HG03095 (cell line): ENCODE measurements around the gene ANO2.

ENCODE experiments used
- ATAC-seq: cut with Tn5 transposase; IDR thresholded peaks from one replicate; pipeline ENCODE4 v1.9.1; 2021; ENCODE audit warnings: moderate library complexity; ENCODE audit not compliant: unreplicated experiment

Gene ANO2

DNA sequence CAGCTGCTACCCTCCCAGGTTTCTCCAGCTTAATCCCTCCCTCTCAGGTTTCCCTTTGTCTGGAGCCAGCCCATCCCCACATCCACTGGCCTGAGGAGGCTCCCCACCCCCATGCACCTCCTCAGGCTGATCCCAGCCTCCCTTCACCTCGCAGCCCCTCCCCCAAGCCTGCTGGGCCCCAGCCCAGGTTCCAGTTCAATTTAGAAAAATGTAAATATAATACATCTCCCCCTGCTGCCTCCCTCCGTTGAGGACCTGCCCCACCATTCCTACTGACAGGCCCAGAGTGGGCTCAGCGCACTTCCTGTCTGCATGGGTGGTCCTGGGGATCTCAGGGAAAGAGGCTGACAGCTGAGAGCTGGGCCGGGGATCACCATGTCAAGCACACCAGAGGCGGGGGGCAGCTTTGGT is 357.3 kb downstream of the ANO2 start:
- no peak for ATAC-seq

- ATAC-seq = no peak
These were observed 358.9 kb downstream of the ANO2 start for GRCh38 chr12:5586201-5586600.

- no peak for ATAC-seq
These were observed 359.9 kb downstream of the ANO2 start for GRCh38 chr12:5585178-5585577.

- ATAC-seq = no peak
These were observed 360.5 kb downstream of the ANO2 start for GRCh38 chr12:5584412-5585175.

DNA sequence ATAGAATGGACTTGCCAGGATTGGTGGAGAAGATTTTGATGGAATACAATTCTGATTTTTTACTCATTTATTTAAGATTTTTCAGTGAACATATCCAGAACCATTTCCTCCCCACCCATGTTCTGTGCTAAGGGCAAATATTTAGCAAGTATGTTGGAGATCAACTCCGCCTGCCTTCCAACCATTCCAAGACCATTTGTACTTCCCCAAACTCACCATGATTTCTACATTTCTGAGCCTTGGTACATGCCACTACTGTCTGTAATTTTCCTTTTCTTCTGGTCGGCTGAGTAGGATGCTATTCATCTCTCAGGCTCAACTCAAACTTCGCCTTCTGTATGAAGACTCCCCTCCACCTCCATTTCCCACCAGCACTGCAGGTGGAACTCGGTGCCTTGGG is 362.5 kb downstream of the ANO2 start:
- ATAC-seq = no peak

GRCh38 chr12:5582018-5582417 is 363.0 kb downstream of the ANO2 start:
- no peak for ATAC-seq

DNA sequence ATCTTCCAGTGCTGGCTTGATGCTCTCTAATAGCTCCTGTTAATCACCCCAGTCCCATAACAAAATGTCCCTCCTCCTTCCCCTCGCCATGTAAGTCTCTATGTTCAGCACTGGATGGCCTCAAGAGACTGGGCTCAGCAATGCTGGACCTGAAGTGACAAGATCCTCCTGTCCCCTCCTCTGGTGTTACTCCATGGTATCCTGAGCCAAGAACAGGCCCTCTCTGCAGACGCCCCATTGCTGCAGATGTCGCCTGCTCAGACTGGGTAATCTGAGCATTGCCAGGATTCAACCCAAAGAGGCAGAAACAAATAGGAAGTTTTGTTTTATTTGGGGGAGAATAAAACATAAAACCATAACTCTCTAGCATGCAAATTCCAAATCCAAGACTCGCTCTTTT is 363.4 kb downstream of the ANO2 start:
- no peak for ATAC-seq

DNA sequence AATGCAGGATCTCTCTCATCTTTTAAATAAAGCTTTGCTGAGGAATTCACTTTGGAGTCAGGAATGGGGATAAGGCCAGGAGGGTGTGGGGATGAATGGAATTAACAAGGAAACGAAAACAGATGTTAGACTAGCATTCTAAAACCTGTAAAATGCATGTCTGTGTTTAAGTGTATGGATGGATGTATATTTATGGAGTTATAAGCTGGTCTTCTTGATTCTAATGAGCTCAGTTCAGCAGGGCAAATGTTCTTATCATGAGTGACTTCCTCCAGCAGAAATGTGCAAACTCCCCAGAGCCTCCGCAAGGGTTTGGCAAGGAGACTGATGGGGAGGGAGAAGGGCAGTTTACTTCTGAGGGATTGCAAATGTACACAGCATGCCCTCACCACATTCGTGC is 364.0 kb downstream of the ANO2 start:
- ATAC-seq = no peak

GRCh38 chr12:5578775-5579174 is 366.3 kb downstream of the ANO2 start:
- no peak for ATAC-seq

- no peak for ATAC-seq
These were observed 367.3 kb downstream of the ANO2 start for GRCh38 chr12:5577741-5578140.

- no peak for ATAC-seq
These were observed 367.8 kb downstream of the ANO2 start for GRCh38 chr12:5577211-5577612.

DNA sequence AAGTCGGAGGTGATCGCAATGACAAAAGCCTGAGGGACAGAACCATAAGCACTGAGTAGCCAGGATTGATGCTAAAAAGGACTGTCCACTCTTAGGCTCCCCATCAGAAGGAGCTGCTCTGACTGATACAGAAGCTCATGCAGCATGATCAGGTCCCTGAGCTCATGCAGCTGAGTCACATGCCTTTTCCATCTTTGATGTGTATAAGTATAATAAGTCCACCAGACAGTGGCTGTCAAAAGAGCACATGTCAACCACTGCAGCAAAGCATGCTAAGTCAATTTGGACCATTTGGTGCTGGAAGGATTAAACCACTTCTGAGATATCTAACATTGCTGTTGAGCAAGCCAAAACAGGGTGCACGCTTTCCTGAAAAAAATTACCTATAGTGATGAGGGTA is 369.1 kb downstream of the ANO2 start:
- no peak for ATAC-seq

- no peak for ATAC-seq
These were observed 369.8 kb downstream of the ANO2 start for GRCh38 chr12:5575232-5575631.

GRCh38 chr12:5573390-5573789 is 371.7 kb downstream of the ANO2 start:
- ATAC-seq = no peak

- ATAC-seq = no peak
These were observed 373.9 kb downstream of the ANO2 start for GRCh38 chr12:5571115-5571514.

DNA sequence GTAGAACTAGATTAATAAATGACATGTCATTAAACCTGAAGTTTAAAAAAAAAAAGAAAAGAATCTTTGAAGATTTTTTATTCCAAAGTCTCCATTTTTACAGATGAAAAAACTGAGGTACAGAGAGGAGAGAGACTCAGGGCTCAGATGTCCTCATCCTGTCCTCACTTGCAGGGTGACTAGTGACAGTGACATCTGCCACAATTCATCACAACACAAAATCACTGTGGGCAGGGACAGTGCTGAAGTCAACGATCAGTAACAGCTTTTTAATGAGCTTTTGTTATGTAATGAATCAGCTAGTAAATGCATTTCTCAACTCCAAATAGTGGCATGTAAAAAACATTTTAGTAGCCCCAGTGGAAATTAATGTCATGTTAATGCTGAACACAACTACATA is 374.6 kb downstream of the ANO2 start:
- no peak for ATAC-seq

DNA sequence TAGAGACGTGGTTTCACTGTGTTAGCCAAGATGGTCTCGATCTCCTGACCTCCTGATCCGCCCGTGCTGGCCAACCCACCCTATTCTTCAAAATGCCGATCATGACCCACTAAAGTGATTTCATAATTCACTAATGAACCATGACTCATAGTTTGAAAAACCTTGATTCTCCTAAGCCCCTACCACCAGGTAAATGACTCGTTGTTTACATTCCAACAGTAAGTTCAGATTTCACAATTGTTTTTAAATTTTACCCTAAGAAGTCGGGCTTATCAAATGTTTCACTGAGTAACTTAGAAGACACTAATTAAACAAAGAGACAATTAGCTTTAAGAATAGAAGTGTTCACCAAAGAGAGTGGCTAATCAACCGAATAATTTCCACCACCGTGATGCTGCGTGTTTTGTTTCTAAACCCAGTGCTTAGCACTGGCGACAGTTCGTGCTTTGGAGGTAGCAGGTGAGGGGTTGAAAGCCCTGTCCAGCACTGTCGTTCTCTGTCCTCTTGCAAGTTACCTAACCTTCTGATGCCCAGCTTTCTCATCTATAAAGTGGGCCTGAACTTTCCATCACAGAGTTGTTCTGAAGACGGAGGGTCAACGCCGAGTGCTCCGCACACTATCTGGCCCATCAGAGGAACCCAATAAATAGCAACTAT is 376.6 kb downstream of the ANO2 start:
- no peak for ATAC-seq

DNA sequence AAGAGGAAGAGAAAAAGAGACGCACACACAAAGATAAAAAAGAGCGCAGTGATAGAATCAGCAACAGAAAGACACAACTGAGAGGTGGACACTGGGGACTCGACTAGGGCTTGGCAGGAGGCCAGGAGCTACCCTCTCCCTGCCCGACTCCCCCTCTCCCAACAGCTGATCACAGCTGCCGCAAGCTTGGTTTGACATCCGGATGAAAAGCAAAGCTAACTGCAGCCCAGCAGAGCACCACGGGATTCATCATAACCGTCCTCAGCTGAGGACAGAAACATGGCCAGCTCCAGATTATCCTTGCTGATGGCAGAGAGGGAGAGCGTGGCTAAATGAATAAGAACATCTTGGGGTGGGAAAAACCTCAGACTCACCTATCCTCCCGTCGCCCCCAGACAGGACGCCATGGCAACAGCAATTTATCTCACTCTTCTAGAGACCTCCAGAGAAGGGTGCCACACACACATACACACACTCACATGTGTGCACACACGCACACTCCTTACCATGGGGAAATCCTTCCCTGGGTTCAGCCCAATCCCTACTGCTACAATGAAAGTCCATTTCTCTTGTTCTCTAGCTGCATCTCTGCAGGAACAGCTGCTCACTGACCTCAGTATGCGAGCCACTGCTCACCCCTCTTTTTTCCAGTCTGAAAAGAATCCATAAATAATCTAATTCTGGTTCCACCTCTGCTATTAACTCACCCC is 377.9 kb downstream of the ANO2 start:
- no peak for ATAC-seq

- no peak for ATAC-seq
These were observed 379.0 kb downstream of the ANO2 start for GRCh38 chr12:5565933-5566599.

DNA sequence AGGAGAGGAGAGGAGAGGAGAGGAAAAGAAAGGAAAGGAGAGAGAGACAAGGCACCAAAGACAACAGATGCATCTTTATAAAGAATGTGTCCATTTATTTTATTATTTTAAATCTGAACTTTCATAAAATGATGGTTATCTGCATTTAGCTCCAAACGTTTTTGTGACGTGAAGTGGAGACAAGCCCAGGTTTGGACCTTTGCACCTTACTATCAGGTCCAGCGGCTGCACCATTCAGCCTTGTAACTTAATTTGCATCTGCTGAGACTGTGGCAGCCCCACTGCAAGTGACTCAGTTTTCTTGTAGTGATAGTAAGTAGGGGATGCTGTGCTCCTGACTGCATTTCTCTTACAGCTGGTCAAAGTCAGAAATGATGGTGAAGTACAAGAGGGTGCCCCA is 382.5 kb downstream of the ANO2 start:
- no peak for ATAC-seq

DNA sequence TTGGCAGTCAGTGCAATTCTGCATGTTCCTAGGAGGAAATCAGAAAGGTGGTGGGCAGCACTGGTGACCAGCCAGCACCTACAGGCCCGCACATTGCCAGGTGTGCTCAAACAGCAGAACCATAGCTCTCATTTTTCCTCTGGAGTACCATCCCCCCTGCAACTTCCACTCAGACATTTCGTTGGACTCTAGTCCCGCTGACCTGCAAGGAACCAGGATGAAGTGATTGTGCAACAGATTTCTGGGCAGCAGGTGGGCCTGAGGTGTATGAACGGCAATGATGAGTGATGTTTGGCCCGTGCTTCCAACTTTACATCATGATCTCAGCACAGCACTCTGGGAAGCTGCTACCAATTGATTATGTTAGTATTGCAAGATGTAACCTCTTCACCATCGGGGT is 383.2 kb downstream of the ANO2 start:
- no peak for ATAC-seq

DNA sequence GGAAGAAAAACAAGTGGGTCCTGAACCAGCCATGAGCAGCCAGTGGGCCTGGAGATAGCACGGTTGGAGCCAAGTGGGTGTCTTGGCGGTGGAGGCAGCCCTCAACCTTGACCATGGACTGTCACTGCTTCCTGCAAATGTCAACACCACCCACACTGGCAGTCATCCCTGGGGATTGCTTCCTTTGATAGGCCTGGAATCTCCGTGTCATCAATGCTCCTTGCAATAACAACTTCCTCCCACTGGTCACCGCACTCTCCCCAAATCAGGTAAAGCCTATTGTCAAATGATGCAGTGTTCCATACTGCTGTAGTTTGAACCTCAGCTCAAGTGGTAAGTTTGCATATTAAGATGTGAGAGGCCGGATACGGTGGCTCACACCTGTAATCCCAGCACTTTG is 384.0 kb downstream of the ANO2 start:
- no peak for ATAC-seq
